MM.1S (cell line): ENCODE data around the gene NPEPPS.

Experiments used
- DNase-seq: peaks from one replicate; pipeline ENCODE4 v3.0.0-alpha.2; 2015
- H2AFZ ChIP-seq: fragments of 300-600 bp; sonication (generic); 2 replicates; pipeline ENCODE4 v1.6.0; 2016; ENCODE audit warnings: antibody characterized with exemption, low read length
- H3F3A ChIP-seq: fragments of 300-600 bp; sonication (generic); 2 replicates; pipeline ENCODE4 v1.6.1; 2016; ENCODE audit warnings: mild to moderate bottlenecking, antibody characterized with exemption, low read length, moderate library complexity, mixed read lengths; ENCODE audit not compliant: insufficient read depth
- H3K27ac ChIP-seq: fragments of 300-600 bp; sonication (generic); 2 replicates; pipeline ENCODE4 v1.5.1; 2016; ENCODE audit warnings: mild to moderate bottlenecking, low read length
- H3K27me3 ChIP-seq: fragments of 300-600 bp; sonication (generic); replicated peaks from 2 replicates; pipeline ENCODE4 v1.6.0; 2016; ENCODE audit warnings: low read length; ENCODE audit not compliant: insufficient read depth
- H3K36me3 ChIP-seq: fragments of 300-600 bp; sonication (generic); replicated peaks from 2 replicates; pipeline ENCODE4 v1.6.1; 2016; ENCODE audit warnings: mild to moderate bottlenecking, low read length, mixed read lengths; ENCODE audit not compliant: insufficient read depth
- H3K4me1 ChIP-seq: fragments of 300-600 bp; sonication (generic); 2 replicates; pipeline ENCODE4 v1.6.1; 2016; ENCODE audit warnings: low read length, mixed read lengths
- H3K4me2 ChIP-seq: fragments of 300-600 bp; sonication (generic); 2 replicates; pipeline ENCODE4 v1.6.0; 2016; ENCODE audit warnings: low read depth, low read length
- H3K4me3 ChIP-seq: fragments of 300-600 bp; sonication (generic); 2 replicates; pipeline ENCODE4 v1.5.1; 2016; ENCODE audit warnings: low read length, mixed read lengths
- H3K79me2 ChIP-seq: fragments of 300-600 bp; sonication (generic); 2 replicates; pipeline ENCODE4 v1.6.1; 2016; ENCODE audit warnings: mixed run types, low read length, mixed read lengths
- H3K9ac ChIP-seq: fragments of 300-600 bp; sonication (generic); 2 replicates; pipeline ENCODE4 v1.6.1; 2016; ENCODE audit warnings: low read length, mixed read lengths
- H3K9me2 ChIP-seq: fragments of 300-600 bp; sonication (generic); replicated peaks from 2 replicates; pipeline ENCODE4 v1.6.1; 2016; ENCODE audit warnings: mild to moderate bottlenecking, low read length, mixed read lengths; ENCODE audit not compliant: insufficient read depth
- H3K9me3 ChIP-seq: fragments of 300-600 bp; sonication (generic); replicated peaks from 2 replicates; pipeline ENCODE4 v1.6.1; 2016; ENCODE audit warnings: mild to moderate bottlenecking, low read length, mixed read lengths; ENCODE audit not compliant: insufficient read depth
- H4K20me1 ChIP-seq: fragments of 300-600 bp; sonication (generic); 2 replicates; pipeline ENCODE4 v1.6.1; 2016; ENCODE audit warnings: mild to moderate bottlenecking, low read length, moderate library complexity, mixed read lengths; ENCODE audit not compliant: insufficient read depth
- EZH2 ChIP-seq: fragments of 300-600 bp; sonication (generic); optimal IDR thresholded peaks from 2 replicates; pipeline ENCODE3; 2017; ENCODE audit warnings: low read depth, mild to moderate bottlenecking, antibody characterized with exemption, low read length, mixed read lengths
- EZH2phosphoT487 ChIP-seq: fragments of 300-600 bp; sonication (generic); IDR thresholded peaks from 2 replicates; pipeline ENCODE4 v1.6.1; 2018; ENCODE audit warnings: antibody characterized with exemption, low read length
- TF ChIP-seq, protein P1 (sequence below): fragments of 300-600 bp; sonication (generic); IDR thresholded peaks from 2 replicates; pipeline ENCODE4 v1.5.1; 2016; ENCODE audit warnings: antibody characterized with exemption, low read length, mixed read lengths

Gene NPEPPS

DNA sequence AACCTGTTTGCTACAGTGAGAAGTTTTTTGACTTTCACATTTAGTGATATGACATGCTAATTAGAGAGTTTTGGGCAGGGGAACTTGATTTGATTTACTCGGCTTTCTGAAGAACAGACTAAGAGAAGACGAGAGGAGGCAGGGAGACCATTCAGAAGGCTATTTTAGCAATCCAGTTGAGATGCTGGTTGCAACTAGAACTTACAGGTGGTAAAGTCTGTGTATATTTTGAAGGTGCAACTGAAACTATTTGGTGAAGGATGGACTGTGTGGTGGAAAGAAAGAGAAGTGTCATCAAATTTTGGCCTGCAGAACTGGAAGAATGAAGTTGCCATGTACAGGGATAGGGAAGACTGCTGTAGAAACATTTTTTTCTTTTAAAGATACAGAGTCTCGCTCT lies 76.6 kb downstream of the NPEPPS start:
- peak; percentile 79 for DNase-seq
- peaks cover 6% of the 10 kb centered on the region; the same call in 1 of the 2 replicates for H3K36me3 ChIP-seq
- H3K4me1 ChIP-seq, result peaks cover 54% of the 10 kb centered on the region
- TF ChIP-seq EZH2 (no peak), EZH2phosphoT487 (no peak)
- TF ChIP-seq, protein P1, sequence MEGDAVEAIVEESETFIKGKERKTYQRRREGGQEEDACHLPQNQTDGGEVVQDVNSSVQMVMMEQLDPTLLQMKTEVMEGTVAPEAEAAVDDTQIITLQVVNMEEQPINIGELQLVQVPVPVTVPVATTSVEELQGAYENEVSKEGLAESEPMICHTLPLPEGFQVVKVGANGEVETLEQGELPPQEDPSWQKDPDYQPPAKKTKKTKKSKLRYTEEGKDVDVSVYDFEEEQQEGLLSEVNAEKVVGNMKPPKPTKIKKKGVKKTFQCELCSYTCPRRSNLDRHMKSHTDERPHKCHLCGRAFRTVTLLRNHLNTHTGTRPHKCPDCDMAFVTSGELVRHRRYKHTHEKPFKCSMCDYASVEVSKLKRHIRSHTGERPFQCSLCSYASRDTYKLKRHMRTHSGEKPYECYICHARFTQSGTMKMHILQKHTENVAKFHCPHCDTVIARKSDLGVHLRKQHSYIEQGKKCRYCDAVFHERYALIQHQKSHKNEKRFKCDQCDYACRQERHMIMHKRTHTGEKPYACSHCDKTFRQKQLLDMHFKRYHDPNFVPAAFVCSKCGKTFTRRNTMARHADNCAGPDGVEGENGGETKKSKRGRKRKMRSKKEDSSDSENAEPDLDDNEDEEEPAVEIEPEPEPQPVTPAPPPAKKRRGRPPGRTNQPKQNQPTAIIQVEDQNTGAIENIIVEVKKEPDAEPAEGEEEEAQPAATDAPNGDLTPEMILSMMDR, result no peak
- peaks cover 45% of the 10 kb centered on the region for H3F3A ChIP-seq
- H3K27ac ChIP-seq, result peak overlapping the region; percentile 81
- H3K4me2 ChIP-seq, result peak overlapping the region; percentile 38
- H2AFZ ChIP-seq, result no peak overlapping the region
- H3K79me2 ChIP-seq, result peaks cover 7% of the 10 kb centered on the region
- H3K4me3 ChIP-seq, result no peak overlapping the region
- no peaks in the 10 kb centered on the region for H3K9me3 ChIP-seq
- no peaks in the 10 kb centered on the region for H3K27me3 ChIP-seq
- no peaks in the 10 kb centered on the region for H3K9me2 ChIP-seq
- H4K20me1 ChIP-seq, result no peaks in the 10 kb centered on the region
- peak overlapping the region; percentile 3; the same call in 1 of the 2 replicates for H3K9ac ChIP-seq

DNA sequence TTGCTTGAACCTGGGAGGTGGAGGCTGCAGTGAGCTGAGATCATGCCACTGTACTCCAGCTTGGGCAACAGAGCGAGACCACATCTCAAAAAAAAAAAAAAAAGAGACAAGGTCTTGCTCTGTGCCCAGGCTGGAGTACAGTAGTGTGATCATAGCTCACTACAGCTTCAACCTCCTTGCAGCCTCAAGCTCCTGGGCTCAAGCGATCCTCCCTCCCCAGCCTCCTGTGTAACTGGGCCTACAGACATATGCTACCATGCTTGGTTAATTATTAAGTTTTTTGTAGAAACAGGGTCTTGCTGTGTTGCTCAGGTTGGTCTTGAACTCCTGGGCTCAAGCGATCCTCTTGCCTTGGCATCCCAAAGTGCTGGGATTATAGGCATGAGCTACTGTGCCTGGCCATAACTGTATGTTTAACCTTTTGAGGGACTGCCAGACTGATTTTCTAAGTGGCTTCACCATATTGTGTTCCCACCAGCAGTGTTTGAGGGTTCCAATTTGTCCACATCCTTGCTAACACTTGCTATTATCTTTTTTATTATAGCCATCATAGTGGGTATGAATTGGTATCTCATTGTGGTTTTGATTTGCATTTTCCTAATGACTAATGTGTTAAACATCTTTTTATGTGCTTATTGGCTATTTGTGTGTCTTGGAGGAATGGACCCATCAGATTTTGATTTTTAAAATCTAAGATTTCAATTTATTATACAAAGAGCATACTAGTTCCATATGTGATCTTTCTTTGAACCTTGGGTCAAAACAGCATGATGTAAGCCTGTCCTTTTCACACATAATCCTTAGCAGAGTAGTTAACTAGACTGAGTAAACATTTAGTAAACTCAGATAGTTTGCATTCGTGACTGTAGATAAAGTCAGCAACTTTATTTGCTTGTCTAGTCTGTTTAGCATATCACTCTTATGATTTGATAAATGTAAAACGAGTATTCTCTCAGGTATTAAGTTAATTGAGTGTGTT lies 80.8 kb downstream of the NPEPPS start:
- H3K9me3 ChIP-seq, result no peaks in the 10 kb centered on the region
- no peak overlapping the region for H3K9ac ChIP-seq
- peaks cover 21% of the 10 kb centered on the region for H3F3A ChIP-seq
- peaks cover 3% of the 10 kb centered on the region; the same call in 1 of the 2 replicates for H3K79me2 ChIP-seq
- no peak for DNase-seq
- peaks cover 24% of the 10 kb centered on the region for H3K4me1 ChIP-seq
- H3K27ac ChIP-seq, result peak overlapping the region; percentile 27; the same call in 1 of the 2 replicates
- TF ChIP-seq, protein P1, result no peak
- TF ChIP-seq EZH2phosphoT487 (no peak), EZH2 (no peak)
- no peak overlapping the region for H3K4me3 ChIP-seq
- no peaks in the 10 kb centered on the region for H4K20me1 ChIP-seq
- H2AFZ ChIP-seq, result no peak overlapping the region
- H3K27me3 ChIP-seq, result no peaks in the 10 kb centered on the region
- no peaks in the 10 kb centered on the region; the same call in 1 of the 2 replicates for H3K36me3 ChIP-seq
- H3K9me2 ChIP-seq, result no peaks in the 10 kb centered on the region
- no peak overlapping the region for H3K4me2 ChIP-seq

DNA sequence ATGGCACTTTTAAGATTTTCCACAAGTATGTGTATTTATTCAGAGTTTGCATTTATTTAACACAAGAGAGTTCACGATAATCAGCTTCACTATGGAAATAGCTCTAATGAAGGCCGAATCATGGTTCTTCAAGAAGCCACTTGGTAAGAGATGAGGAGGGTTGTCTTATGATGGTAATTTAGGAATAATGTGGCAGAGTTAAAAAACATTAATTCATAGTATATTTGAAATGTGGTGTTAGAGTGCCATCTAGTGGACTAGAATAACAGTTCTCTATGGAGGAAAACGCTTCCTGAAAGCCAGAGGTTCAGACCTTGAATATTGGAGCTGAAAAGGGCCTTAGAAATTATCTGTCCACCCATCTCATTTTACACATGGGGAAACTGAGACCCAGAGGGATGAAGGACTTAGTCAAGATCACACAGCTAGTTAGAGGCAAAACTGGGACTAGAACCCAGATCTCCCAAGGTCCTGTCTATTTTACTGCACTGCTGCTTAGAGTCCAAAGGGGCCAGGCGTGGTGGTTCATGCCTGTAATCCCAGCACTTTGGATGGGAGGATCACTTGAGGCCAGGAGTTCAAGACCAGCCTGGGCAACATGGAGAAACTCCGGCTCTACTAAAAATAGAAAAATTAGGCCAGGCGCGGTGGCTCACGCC lies 85.0 kb downstream of the NPEPPS start:
- H3K4me1 ChIP-seq, result peaks cover 36% of the 10 kb centered on the region
- peaks cover 38% of the 10 kb centered on the region for H3F3A ChIP-seq
- peaks cover 8% of the 10 kb centered on the region; the same call in 1 of the 2 replicates for H3K79me2 ChIP-seq
- no peak overlapping the region for H2AFZ ChIP-seq
- no peak overlapping the region for H3K4me2 ChIP-seq
- no peaks in the 10 kb centered on the region for H4K20me1 ChIP-seq
- no peaks in the 10 kb centered on the region for H3K9me3 ChIP-seq
- no peak for TF ChIP-seq EZH2phosphoT487
- no peak for TF ChIP-seq EZH2
- TF ChIP-seq, protein P1, result peak; percentile 70
- H3K9me2 ChIP-seq, result no peaks in the 10 kb centered on the region
- no peaks in the 10 kb centered on the region; the same call in 1 of the 2 replicates for H3K36me3 ChIP-seq
- H3K27me3 ChIP-seq, result no peaks in the 10 kb centered on the region
- H3K9ac ChIP-seq, result no peak overlapping the region
- no peak overlapping the region for H3K27ac ChIP-seq
- no peak overlapping the region for H3K4me3 ChIP-seq
- DNase-seq, result peak; percentile 52
